GM12872 (cell line): ENCODE results near the gene SIGMAR1.

Experiments
- CTCF ChIP-seq: IDR thresholded peaks from 3 replicates; pipeline ENCODE4 v1.5.1; 2011; ENCODE audit warnings: low read depth, mild to moderate bottlenecking, low read length, moderate library complexity; ENCODE audit not compliant: insufficient read depth

The SIGMAR1 gene

GRCh38 chr9:34637356-34638137, at the start of gene SIGMAR1:
Gene SIGMAR1 (minus strand): TSS chr9:34637787. CDS start chr9:34637697, 90 bp downstream.
- no peak for TF ChIP-seq CTCF

- TF ChIP-seq CTCF = no peak
Measured at GRCh38 chr9:34686732-34687131, 49.1 kb upstream of the SIGMAR1 start.

- no peak for TF ChIP-seq CTCF
Measured at GRCh38 chr9:34686231-34686630, 48.6 kb upstream of the SIGMAR1 start.

- TF ChIP-seq CTCF = no peak
Measured at GRCh38 chr9:34685591-34685990, 48.0 kb upstream of the SIGMAR1 start.

- TF ChIP-seq CTCF = no peak
Measured at GRCh38 chr9:34684816-34685215, 47.2 kb upstream of the SIGMAR1 start.

GRCh38 chr9:34684145-34684544, 46.6 kb upstream of the SIGMAR1 start:
- no peak for TF ChIP-seq CTCF

GRCh38 chr9:34675869-34676268, 38.3 kb upstream of the SIGMAR1 start:
- no peak for TF ChIP-seq CTCF
